ENCODE results near the gene FSTL4.

DNA sequence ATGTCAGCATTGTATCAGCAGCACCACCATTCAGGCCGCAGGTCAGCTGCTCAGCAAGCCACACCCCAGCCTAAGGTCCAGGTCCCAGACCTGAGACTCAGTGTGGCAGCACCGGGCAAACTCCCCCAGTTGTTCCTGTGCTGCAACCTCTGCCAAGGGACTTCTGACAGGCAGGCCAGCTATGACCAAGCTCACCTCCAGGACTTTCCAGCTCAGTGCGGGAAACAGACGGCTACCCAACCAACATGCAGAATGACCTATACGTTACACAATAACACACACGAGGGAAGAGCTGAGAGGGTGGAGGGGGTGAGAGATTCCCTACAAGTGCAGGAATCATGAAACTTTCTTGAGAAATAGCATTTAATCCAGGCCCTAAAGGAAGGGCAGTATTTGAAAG is 143.7 kb downstream of the FSTL4 start:
- TF ChIP-seq CTCF (IDR thresholded peaks at IDR 0.05): no peak
- no peak for TF ChIP-seq POLR2A (IDR thresholded peaks at IDR 0.05)

All from lower leg skin (tissue), 3 donors.